Choroid plexus epithelial cell (primary cell): ENCODE measurements around the gene CENPL.
"Not testable (repeated sequence)": the region's sequence is repeated elsewhere in the genome, so short reads cannot be mapped to it uniquely, and the experiment has no call there.

Source experiments
- DNase-seq: peaks from one replicate; pipeline ENCODE4 v3.0.0-alpha.2; 2010; ENCODE audit warnings: low read depth
- H3K4me3 ChIP-seq: 2 replicates; pipeline ENCODE4 v1.5.1; 2011; ENCODE audit warnings: low read depth, mild to moderate bottlenecking, control low read depth, low read length, moderate library complexity
- TF ChIP-seq, protein P1 (sequence below): conservative IDR thresholded peaks from 2 replicates; pipeline ENCODE4 v1.5.1; 2011; ENCODE audit warnings: low read depth, mild to moderate bottlenecking, control low read depth, inconsistent platforms, low read length, moderate library complexity

The CENPL gene

GRCh38 chr1:173862769-173863223 is 38.1 kb upstream of the CENPL start:
- TF ChIP-seq, protein P1, sequence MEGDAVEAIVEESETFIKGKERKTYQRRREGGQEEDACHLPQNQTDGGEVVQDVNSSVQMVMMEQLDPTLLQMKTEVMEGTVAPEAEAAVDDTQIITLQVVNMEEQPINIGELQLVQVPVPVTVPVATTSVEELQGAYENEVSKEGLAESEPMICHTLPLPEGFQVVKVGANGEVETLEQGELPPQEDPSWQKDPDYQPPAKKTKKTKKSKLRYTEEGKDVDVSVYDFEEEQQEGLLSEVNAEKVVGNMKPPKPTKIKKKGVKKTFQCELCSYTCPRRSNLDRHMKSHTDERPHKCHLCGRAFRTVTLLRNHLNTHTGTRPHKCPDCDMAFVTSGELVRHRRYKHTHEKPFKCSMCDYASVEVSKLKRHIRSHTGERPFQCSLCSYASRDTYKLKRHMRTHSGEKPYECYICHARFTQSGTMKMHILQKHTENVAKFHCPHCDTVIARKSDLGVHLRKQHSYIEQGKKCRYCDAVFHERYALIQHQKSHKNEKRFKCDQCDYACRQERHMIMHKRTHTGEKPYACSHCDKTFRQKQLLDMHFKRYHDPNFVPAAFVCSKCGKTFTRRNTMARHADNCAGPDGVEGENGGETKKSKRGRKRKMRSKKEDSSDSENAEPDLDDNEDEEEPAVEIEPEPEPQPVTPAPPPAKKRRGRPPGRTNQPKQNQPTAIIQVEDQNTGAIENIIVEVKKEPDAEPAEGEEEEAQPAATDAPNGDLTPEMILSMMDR = no peak
- H3K4me3 ChIP-seq = no peak overlapping the region
- no peak for DNase-seq

DNA sequence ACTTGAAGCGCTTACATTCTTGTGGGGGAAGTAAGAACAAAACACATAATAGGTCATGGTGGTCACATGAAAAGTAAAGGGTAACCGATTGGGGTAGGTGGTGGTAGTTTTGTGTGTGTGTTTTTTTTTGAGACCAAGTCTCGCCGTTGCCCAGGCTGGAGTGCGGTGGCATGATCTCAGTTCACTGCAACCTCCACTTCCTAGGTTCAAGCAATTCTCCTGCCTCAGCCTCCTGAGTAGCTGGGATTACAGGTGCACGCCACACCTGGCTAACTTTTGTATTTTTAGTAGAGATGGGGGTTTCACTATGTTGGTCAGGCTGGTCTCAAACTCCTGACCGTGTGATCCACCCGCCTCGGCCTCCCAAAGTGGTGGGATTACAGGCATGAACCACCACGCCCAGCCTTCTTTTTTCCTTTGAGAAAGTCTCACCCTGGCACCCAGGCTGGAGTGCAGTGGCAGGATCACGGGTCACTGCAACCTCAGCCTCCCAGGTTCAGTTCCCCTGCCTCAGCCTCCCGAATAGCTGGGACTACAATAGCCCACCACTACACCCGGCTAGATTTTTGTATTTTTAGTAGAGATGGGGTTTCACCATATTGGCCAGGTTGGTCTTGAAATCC is 37.6 kb upstream of the CENPL start:
- H3K4me3 ChIP-seq, DNase-seq: not testable (repeated sequence)

GRCh38 chr1:173861731-173862145 is 37.1 kb upstream of the CENPL start:
- no peak for DNase-seq
- TF ChIP-seq, protein P1 = no peak
- no peak overlapping the region for H3K4me3 ChIP-seq

GRCh38 chr1:173860065-173860464 is 35.4 kb upstream of the CENPL start:
- TF ChIP-seq, protein P1 = no peak
- no peak for DNase-seq
- no peak overlapping the region for H3K4me3 ChIP-seq

- H3K4me3 ChIP-seq, DNase-seq: not testable (repeated sequence)
These were observed 34.9 kb upstream of the CENPL start for GRCh38 chr1:173859547-173859946.

DNA sequence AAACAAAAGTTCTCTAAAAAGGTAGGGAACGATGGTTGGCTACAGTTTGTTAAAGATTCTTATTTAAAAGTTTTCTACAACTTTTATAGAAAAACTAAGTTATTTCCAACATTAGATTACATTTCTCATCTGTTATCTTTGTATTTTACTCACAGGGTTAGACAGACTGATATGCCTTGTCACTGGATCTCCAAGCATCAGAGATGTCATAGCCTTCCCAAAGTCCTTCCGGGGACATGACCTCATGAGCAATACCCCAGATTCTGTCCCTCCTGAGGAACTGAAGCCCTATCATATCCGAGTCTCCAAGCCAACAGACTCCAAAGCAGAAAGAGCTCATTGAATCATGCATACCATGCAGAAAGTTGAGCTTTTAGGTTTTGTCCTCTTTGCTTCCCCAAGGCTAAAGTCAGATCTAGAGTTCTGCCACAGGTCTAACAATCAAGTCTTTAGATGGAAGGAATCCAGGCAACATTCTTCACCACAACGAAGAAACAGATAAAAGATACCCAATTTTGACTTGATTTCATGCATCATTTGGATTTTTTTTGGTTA is 32.8 kb upstream of the CENPL start:
- no peak for DNase-seq
- TF ChIP-seq, protein P1 = no peak
- H3K4me3 ChIP-seq = no peak overlapping the region

DNA sequence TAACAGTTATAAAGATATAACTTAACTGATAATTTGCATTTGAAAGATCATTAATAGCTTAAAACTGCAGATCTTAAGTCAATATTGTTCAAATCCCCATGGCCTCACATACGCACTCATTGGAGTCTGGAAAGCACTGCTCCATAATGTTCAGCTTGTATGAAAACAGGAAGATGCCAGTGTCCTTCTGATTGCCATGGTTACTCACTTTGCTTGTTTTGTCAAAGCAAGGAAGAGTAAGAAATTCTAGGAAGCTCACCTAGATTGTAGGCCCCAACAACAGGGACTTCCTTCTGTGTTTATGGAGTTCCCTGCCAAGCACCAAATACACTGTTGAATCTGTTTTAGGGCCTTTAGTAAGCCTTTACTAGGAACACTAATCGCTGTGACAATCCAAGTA is 32.2 kb upstream of the CENPL start:
- TF ChIP-seq, protein P1 = no peak
- no peak overlapping the region for H3K4me3 ChIP-seq
- DNase-seq = no peak

GRCh38 chr1:173856014-173856413 is 31.3 kb upstream of the CENPL start:
- TF ChIP-seq, protein P1 = no peak
- H3K4me3 ChIP-seq = no peak overlapping the region
- DNase-seq = no peak
